Lung (tissue), 12 donors: ENCODE results near the gene ARMC8. TPM values are rescaled to one million over a fixed set of nuclear protein-coding genes. Genes with fewer than 3 reads are reported as not detected.

Experiments used
- ATAC-seq: fragments of 200-7000 bp; cut with Tn5 transposase; one replicate; pipeline ENCODE4 v1.9.1; 2020; ENCODE audit warnings: moderate number of reproducible peaks; ENCODE audit not compliant: insufficient read depth, low FRiP score
- DNase-seq, 3 donors: peaks; one replicate each; pipeline ENCODE4 v3.0.0-alpha.2; 2013 to 2017
- H3K27ac ChIP-seq, 2 donors: one replicate each; pipeline ENCODE4 v1.5.1; 2013; ENCODE audit warnings: mild to moderate bottlenecking in 2 of 2, moderate library complexity in 2 of 2, control low read depth in 1 of 2, inconsistent platforms in 1 of 2, low read depth in 1 of 2, low read length in 1 of 2
- H3K27me3 ChIP-seq, 3 donors: one replicate each; pipeline ENCODE4 v1.5.1; 2013; ENCODE audit warnings: low read length in 2 of 3; ENCODE audit not compliant: control insufficient read depth in 3 of 3, insufficient read depth in 3 of 3
- H3K36me3 ChIP-seq, 4 donors: one replicate each; pipeline ENCODE4 v1.5.1; 2013; ENCODE audit warnings: low read length in 4 of 4, mild to moderate bottlenecking in 1 of 4, moderate library complexity in 1 of 4; ENCODE audit not compliant: control insufficient read depth in 4 of 4, insufficient read depth in 4 of 4
- H3K4me1 ChIP-seq, 5 donors: one replicate each; pipeline ENCODE4 v1.5.1; 2013; ENCODE audit warnings: low read length in 5 of 5, mild to moderate bottlenecking in 2 of 5, moderate library complexity in 1 of 5; ENCODE audit not compliant: control insufficient read depth in 5 of 5, insufficient read depth in 5 of 5
- H3K4me3 ChIP-seq: one replicate; pipeline ENCODE4 v1.5.1; 2013; ENCODE audit warnings: mild to moderate bottlenecking, control low read depth, moderate library complexity
- H3K9ac ChIP-seq, 2 donors: one replicate each; pipeline ENCODE4 v1.5.1; 2013; ENCODE audit warnings: low read length in 2 of 2, control low read depth in 1 of 2; ENCODE audit not compliant: insufficient read depth in 1 of 2
- H3K9me3 ChIP-seq, 4 donors: one replicate each; pipeline ENCODE4 v1.5.1; 2013; ENCODE audit warnings: low read length in 3 of 4, mild to moderate bottlenecking in 1 of 4, moderate library complexity in 1 of 4; ENCODE audit not compliant: control insufficient read depth in 4 of 4, insufficient read depth in 3 of 4
- CTCF ChIP-seq: IDR thresholded peaks from 2 replicates; pipeline ENCODE4 v1.5.1; 2012; ENCODE audit warnings: mild to moderate bottlenecking; ENCODE audit errors: control extremely low read depth, extremely low read depth
- whole genome bisulfite sequencing, 2 donors: extraction: QIAGEN DNeasy Blood & Tissue Kit; methylation state at CpG; one replicate each; pipeline ENCODE4 v1.1.7; 2013; 5-methylcytosine and 5-hydroxymethylcytosine counted together
- polyA plus RNA-seq, 2 donors: library from polyadenylated mRNA; stranded (reverse); fragments of 200-250 nt; gene quantifications; one replicate each; pipeline ENCODE4 v1.2.1, GENCODE V29; 2013
- total RNA-seq, 2 donors: library from RNA; depleted of rRNA in 1 of 2; stranded (reverse); fragments of >200 nt in 1 of 2; gene quantifications; one replicate each; pipeline ENCODE4 v1.2.1, GENCODE V29; 2014 to 2021
- donor health status: control.
- donor health status: control.
- donor health status: Bipolar disorder and iron deficiency.
- donor health status: healthy.
- donor health status: DM: yes; HTN: yes; CAD: no.

ARMC8 gene
- total and polyA plus RNA-seq, 4 donors: 14.2 to 68.8 (median 37.9) TPM

GRCh38 chr3:138338244-138338643 lies 151.1 kb downstream of the ARMC8 start:
- no peak overlapping the region for H3K4me3 ChIP-seq
- no peak overlapping the region for H3K9ac ChIP-seq
- no peaks in the 10 kb centered on the region for H3K36me3 ChIP-seq
- WGBS, 2 donors: 69 to 73% methylated on average over 5 of the region's 5 CpGs
- no peak for ATAC-seq
- no peak for DNase-seq
- H3K9me3 ChIP-seq: no peaks in the 10 kb centered on the region
- TF ChIP-seq CTCF: no peak
- H3K27ac ChIP-seq: no peak overlapping the region
- H3K27me3 ChIP-seq: no peaks in the 10 kb centered on the region
- H3K4me1 ChIP-seq: no peaks in the 10 kb centered on the region

- TF ChIP-seq CTCF: no peak
- no peak overlapping the region for H3K9ac ChIP-seq
- no peak overlapping the region for H3K4me3 ChIP-seq
- no peak overlapping the region for H3K27ac ChIP-seq
- WGBS, 2 donors: 85 to 87% methylated on average over 5 of the region's 5 CpGs
- H3K9me3 ChIP-seq: no peaks in the 10 kb centered on the region
- DNase-seq (no peak), ATAC-seq (no peak)
- H3K4me1 ChIP-seq: no peaks in the 10 kb centered on the region
- H3K27me3 ChIP-seq: no peaks in the 10 kb centered on the region
- H3K36me3 ChIP-seq: no peaks in the 10 kb centered on the region
Observed at GRCh38 chr3:138338811-138339210, 151.7 kb downstream of the ARMC8 start.

DNA sequence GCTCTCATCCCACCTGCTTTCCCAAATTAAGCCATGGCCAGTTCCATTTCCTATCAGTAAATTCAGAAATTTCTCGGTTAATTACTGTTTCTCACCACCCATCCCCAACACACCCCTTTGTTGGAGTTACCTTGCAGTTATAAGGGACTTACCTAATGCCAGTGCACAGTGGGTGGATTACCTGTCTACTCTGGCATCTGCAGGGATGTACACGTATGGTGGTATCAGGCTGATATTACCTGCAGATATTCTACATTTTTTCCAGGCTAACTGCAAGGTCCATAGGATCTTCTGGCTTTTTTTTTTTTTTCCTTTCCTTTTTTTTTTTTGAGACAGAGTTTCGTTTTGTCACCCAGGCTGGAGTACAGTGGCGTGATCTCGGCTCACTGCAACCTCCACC lies 153.4 kb downstream of the ARMC8 start:
- Histone ChIP-seq H3K9ac (no peak overlapping the region), H3K9me3 (no peaks in the 10 kb centered on the region), H3K4me1 (no peaks in the 10 kb centered on the region), H3K27ac (no peak overlapping the region), H3K4me3 (no peak overlapping the region), H3K36me3 (no peaks in the 10 kb centered on the region), H3K27me3 (no peaks in the 10 kb centered on the region)
- no peak for TF ChIP-seq CTCF
- DNase-seq (no peak), ATAC-seq (no peak)
- 92 to 96% methylated on average over 5 of the region's 5 CpGs for WGBS, 2 donors

DNA sequence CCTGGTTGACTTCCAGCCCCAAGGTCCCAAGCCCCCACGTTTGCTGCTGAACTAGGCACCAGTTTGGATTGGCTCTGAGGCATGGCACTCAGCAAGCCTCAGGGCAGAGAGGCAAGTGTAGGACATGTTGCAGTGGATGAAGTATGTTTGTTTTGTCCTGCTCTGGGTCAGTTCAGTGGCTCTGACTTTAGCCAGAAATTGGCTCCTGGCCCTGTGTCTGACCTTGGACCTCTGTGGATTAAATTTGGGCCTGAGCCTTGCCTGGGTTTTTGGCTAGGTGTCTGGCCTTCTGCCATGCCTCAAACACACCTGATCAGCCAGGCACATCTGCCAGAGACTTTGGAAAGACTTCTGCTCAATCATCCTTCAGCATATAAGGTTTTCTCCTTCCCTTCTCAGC lies 157.7 kb downstream of the ARMC8 start:
- WGBS, 2 donors: 65 to 77% methylated on average over 1 of the region's 1 CpG

More for the DNA sequence above, 157.7 kb downstream of the ARMC8 start:
- ATAC-seq (no peak), DNase-seq (no peak)
- H3K4me1 ChIP-seq: peaks cover 0 to 9% (median 1%) of the 10 kb centered on the region in 5 donors
- H3K27me3 ChIP-seq: no peaks in the 10 kb centered on the region
- H3K9me3 ChIP-seq: no peaks in the 10 kb centered on the region
- no peak overlapping the region for H3K27ac ChIP-seq
- no peak overlapping the region for H3K9ac ChIP-seq
- H3K4me3 ChIP-seq: no peak overlapping the region
- H3K36me3 ChIP-seq: no peaks in the 10 kb centered on the region
- TF ChIP-seq CTCF: no peak

Other genes with a start within 250 kb of the ARMC8 start
- 100 to 1,000 TPM; 114 to 316 TPM for gene CLDN18, start 177.1 kb upstream of the ARMC8 start, total RNA-seq
- 100 to 1,000 TPM in 1 of 2 donors, 10 to 100 TPM in 1; 31.4 to 118 TPM for gene CLDN18, start 177.1 kb upstream of the ARMC8 start, polyA plus RNA-seq
- gene DZIP1L, start 71.7 kb upstream of the ARMC8 start, total RNA-seq: 10 to 100 TPM; 27.6 to 40.0 TPM
- gene DZIP1L, start 71.7 kb upstream of the ARMC8 start, polyA plus RNA-seq: 1 to 10 TPM; 4.1 to 6.7 TPM
- under 1 TPM in 1 of 2 donors, not detected in 1; 0.25 TPM for gene A4GNT, start 54.9 kb upstream of the ARMC8 start, total RNA-seq
- under 1 TPM in 1 of 2 donors, not detected in 1; 0.06 TPM for gene A4GNT, start 54.9 kb upstream of the ARMC8 start, polyA plus RNA-seq
- gene DBR1, start 12.4 kb upstream of the ARMC8 start, total RNA-seq: 10 to 100 TPM; 16.0 to 20.8 TPM
- 1 to 10 TPM; 6.2 to 8.7 TPM for gene DBR1, start 12.4 kb upstream of the ARMC8 start, polyA plus RNA-seq
- 10 to 100 TPM in 1 of 2 donors, 1 to 10 TPM in 1; 9.8 to 11.4 TPM for gene NME9, start 142.6 kb downstream of the ARMC8 start, total RNA-seq
- 1 to 10 TPM; 2.8 to 5.0 TPM for gene NME9, start 142.6 kb downstream of the ARMC8 start, polyA plus RNA-seq
- gene MRAS, start 161.3 kb downstream of the ARMC8 start, total RNA-seq: 10 to 100 TPM; 22.5 to 28.7 TPM
- gene MRAS, start 161.3 kb downstream of the ARMC8 start, polyA plus RNA-seq: 10 to 100 TPM; 12.6 to 22.2 TPM
- 10 to 100 TPM; 38.3 to 71.0 TPM for gene ESYT3, start 247.3 kb downstream of the ARMC8 start, total RNA-seq
- 10 to 100 TPM in 1 of 2 donors, 1 to 10 TPM in 1; 5.7 to 15.7 TPM for gene ESYT3, start 247.3 kb downstream of the ARMC8 start, polyA plus RNA-seq